ENCODE data around the gene CSDE1. TPM values are rescaled to one million over a fixed set of nuclear protein-coding genes. Genes with fewer than 3 reads are reported as not detected.
"Not testable (repeated sequence)": the region's sequence is repeated elsewhere in the genome, so short reads cannot be mapped to it uniquely, and the experiment has no call there.

Gene CSDE1
- total and polyA plus RNA-seq, 5 donors, result 227 to 819 (median 731) TPM

- WGBS, result 97% methylated on average over 1 of the region's 1 CpG
- no peaks in the 10 kb centered on the region for H3K27me3 ChIP-seq (ENCODE audit: control insufficient read depth, insufficient read depth)
- H3K4me1 ChIP-seq (ENCODE audit: control insufficient read depth, insufficient read depth, low read length), result no peaks in the 10 kb centered on the region
- intact Hi-C loops (cut with DNase I), result no loop called here
- ATAC-seq (no peak), DNase-seq (no peak)
- no peak overlapping the region for H3K4me3 ChIP-seq (ENCODE audit: low read length)
- no peak overlapping the region for H3K27ac ChIP-seq (ENCODE audit: low read length)
- no peaks in the 10 kb centered on the region for H3K9me3 ChIP-seq (ENCODE audit: control insufficient read depth, low read length)
Measured at GRCh38 chr1:114771992-114772391, 14.2 kb upstream of the CSDE1 start.

GRCh38 chr1:114770989-114771388 is 13.2 kb upstream of the CSDE1 start:
- Histone ChIP-seq H3K4me1 (ENCODE audit: control insufficient read depth, insufficient read depth, low read length) (no peaks in the 10 kb centered on the region), H3K27ac (ENCODE audit: low read length) (no peak overlapping the region), H3K4me3 (ENCODE audit: low read length) (no peak overlapping the region), H3K27me3 (ENCODE audit: control insufficient read depth, insufficient read depth) (no peaks in the 10 kb centered on the region), H3K9me3 (ENCODE audit: control insufficient read depth, low read length) (no peaks in the 10 kb centered on the region)
- WGBS, result 94% methylated on average over 1 of the region's 1 CpG
- no peak for ATAC-seq
- intact Hi-C loops (cut with DNase I), result no loop called here
- no peak for DNase-seq

- Histone ChIP-seq H3K4me3 (ENCODE audit: low read length) (no peak overlapping the region), H3K27me3 (ENCODE audit: control insufficient read depth, insufficient read depth) (no peaks in the 10 kb centered on the region), H3K9me3 (ENCODE audit: control insufficient read depth, low read length) (no peaks in the 10 kb centered on the region), H3K4me1 (ENCODE audit: control insufficient read depth, insufficient read depth, low read length) (no peaks in the 10 kb centered on the region), H3K27ac (ENCODE audit: low read length) (no peak overlapping the region)
- DNase-seq (no peak), ATAC-seq (no peak)
- WGBS, result 83% methylated on average over 4 of the region's 4 CpGs
- intact Hi-C loops (cut with DNase I), result no loop called here
Measured at GRCh38 chr1:114764689-114765088, 6.9 kb upstream of the CSDE1 start.

GRCh38 chr1:114758256-114758832 is 560 bp upstream of the CSDE1 start:
- Histone ChIP-seq H3K27me3 (ENCODE audit: control insufficient read depth, insufficient read depth) (no peaks in the 10 kb centered on the region), H3K4me3 (ENCODE audit: low read length) (peak overlapping the region; percentile 85), H3K9me3 (ENCODE audit: control insufficient read depth, low read length) (no peaks in the 10 kb centered on the region), H3K4me1 (ENCODE audit: control insufficient read depth, insufficient read depth, low read length) (peaks cover 4% of the 10 kb centered on the region), H3K27ac (ENCODE audit: low read length) (peak overlapping the region; percentile 99)
- no peak for ATAC-seq
- WGBS, result 28% methylated on average over 6 of the region's 6 CpGs
- intact Hi-C loops (cut with DNase I), result loop anchor here in 1 of 4 donors (5.0 kb wide), 1 partner anchor 41 kb away; the partner anchor contains the start of gene NRAS
- no peak for DNase-seq

GRCh38 chr1:114756949-114757454 is 782 bp downstream of the CSDE1 start:
- Histone ChIP-seq H3K27me3 (ENCODE audit: control insufficient read depth, insufficient read depth) (no peaks in the 10 kb centered on the region), H3K4me1 (ENCODE audit: control insufficient read depth, insufficient read depth, low read length) (peaks cover 9% of the 10 kb centered on the region), H3K4me3 (ENCODE audit: low read length) (peak overlapping the region; percentile 85), H3K27ac (ENCODE audit: low read length) (peak overlapping the region; percentile 57), H3K9me3 (ENCODE audit: control insufficient read depth, low read length) (no peaks in the 10 kb centered on the region)
- under 1% methylated on average over 17 of the region's 17 CpGs for WGBS
- peak; percentile 47 to 72 (median 56) for DNase-seq
- intact Hi-C loops (cut with DNase I), result loop anchor here in 1 of 4 donors (5.0 kb wide), 1 partner anchor 40 kb away; the partner anchor contains the start of gene NRAS
- ATAC-seq, result peak in 1 of 2 donors; percentile 41

- no peaks in the 10 kb centered on the region for H3K9me3 ChIP-seq (ENCODE audit: control insufficient read depth, low read length)
Measured at GRCh38 chr1:114756009-114756892, 1.5 kb downstream of the CSDE1 start.

GRCh38 chr1:114755006-114755931 is 2.5 kb downstream of the CSDE1 start:
- H3K27me3 ChIP-seq (ENCODE audit: control insufficient read depth, insufficient read depth), result no peaks in the 10 kb centered on the region
- 44% methylated on average over 7 of the region's 7 CpGs for WGBS
- DNase-seq (no peak), ATAC-seq (no peak)
- intact Hi-C loops (cut with DNase I), result loop anchor here in 1 of 4 donors (5.0 kb wide), 1 partner anchor 38 kb away; the partner anchor contains the start of gene NRAS
- H3K4me1 ChIP-seq (ENCODE audit: control insufficient read depth, insufficient read depth, low read length), result peaks cover 14% of the 10 kb centered on the region
- no peak overlapping the region for H3K27ac ChIP-seq (ENCODE audit: low read length)
- no peaks in the 10 kb centered on the region for H3K9me3 ChIP-seq (ENCODE audit: control insufficient read depth, low read length)
- peak overlapping the region; percentile 85 for H3K4me3 ChIP-seq (ENCODE audit: low read length)

More at GRCh38 chr1:114756009-114756892, 1.5 kb downstream of the CSDE1 start:
- DNase-seq (no peak), ATAC-seq (no peak)
- Histone ChIP-seq H3K4me1 (ENCODE audit: control insufficient read depth, insufficient read depth, low read length) (peaks cover 11% of the 10 kb centered on the region), H3K27ac (ENCODE audit: low read length) (peak overlapping the region; percentile 6), H3K27me3 (ENCODE audit: control insufficient read depth, insufficient read depth) (no peaks in the 10 kb centered on the region), H3K4me3 (ENCODE audit: low read length) (peak overlapping the region; percentile 85)
- 28% methylated on average over 14 of the region's 14 CpGs for WGBS
- intact Hi-C loops (cut with DNase I), result loop anchor here in 1 of 4 donors (5.0 kb wide), 1 partner anchor 39 kb away; the partner anchor contains the start of gene NRAS

- H3K9me3 ChIP-seq (ENCODE audit: control insufficient read depth, low read length); H3K4me3 ChIP-seq (ENCODE audit: low read length); H3K27me3 ChIP-seq (ENCODE audit: control insufficient read depth, insufficient read depth); intact Hi-C loops (cut with DNase I); H3K27ac ChIP-seq (ENCODE audit: low read length); DNase-seq; ATAC-seq: not testable (repeated sequence)
- peaks cover 14% of the 10 kb centered on the region for H3K4me1 ChIP-seq (ENCODE audit: control insufficient read depth, insufficient read depth, low read length)
- 88% methylated on average over 6 of the region's 6 CpGs for WGBS
Measured at GRCh38 chr1:114753702-114754101, 4.1 kb downstream of the CSDE1 start.

GRCh38 chr1:114753143-114753542 is 4.6 kb downstream of the CSDE1 start:
- 49% methylated on average over 4 of the region's 4 CpGs for WGBS
- no peaks in the 10 kb centered on the region for H3K27me3 ChIP-seq (ENCODE audit: control insufficient read depth, insufficient read depth)
- DNase-seq (no peak), ATAC-seq (no peak)
- intact Hi-C loops (cut with DNase I), result no loop called here
- H3K4me1 ChIP-seq (ENCODE audit: control insufficient read depth, insufficient read depth, low read length), result peaks cover 14% of the 10 kb centered on the region
- no peak overlapping the region for H3K4me3 ChIP-seq (ENCODE audit: low read length)
- no peak overlapping the region for H3K27ac ChIP-seq (ENCODE audit: low read length)
- H3K9me3 ChIP-seq (ENCODE audit: control insufficient read depth, low read length), result no peaks in the 10 kb centered on the region

GRCh38 chr1:114750780-114751179 is 7.0 kb downstream of the CSDE1 start:
- peak overlapping the region; percentile 64 for H3K27ac ChIP-seq (ENCODE audit: low read length)
- no peaks in the 10 kb centered on the region for H3K9me3 ChIP-seq (ENCODE audit: control insufficient read depth, low read length)
- 57% methylated on average over 5 of the region's 5 CpGs for WGBS
- peaks cover 14% of the 10 kb centered on the region for H3K4me1 ChIP-seq (ENCODE audit: control insufficient read depth, insufficient read depth, low read length)
- intact Hi-C loops (cut with DNase I), result no loop called here
- no peak for DNase-seq
- no peaks in the 10 kb centered on the region for H3K27me3 ChIP-seq (ENCODE audit: control insufficient read depth, insufficient read depth)
- no peak overlapping the region for H3K4me3 ChIP-seq (ENCODE audit: low read length)
- ATAC-seq, result no peak

Measured in right cardiac atrium (tissue), 5 donors.